HEK293 (cell line): ENCODE data around the gene PSD2.

Source experiments
- SCRT1 ChIP-seq: fragments of 450-650 bp; formaldehyde crosslinking; IDR thresholded peaks from 2 replicates; pipeline ENCODE4 v1.5.1; 2016; ENCODE audit warnings: missing biosample characterization, missing genetic modification characterization, borderline replicate concordance
- SP2 ChIP-seq: fragments of 450-650 bp; formaldehyde crosslinking; IDR thresholded peaks from 2 replicates; pipeline ENCODE4 v1.5.1; 2016; ENCODE audit warnings: missing biosample characterization, missing genetic modification characterization
- ZBTB1 ChIP-seq: fragments of 450-650 bp; formaldehyde crosslinking; IDR thresholded peaks from 2 replicates; pipeline ENCODE4 v1.5.1; 2016; ENCODE audit warnings: missing biosample characterization, missing genetic modification characterization
- ZBTB21 ChIP-seq: fragments of 450-650 bp; formaldehyde crosslinking; IDR thresholded peaks from 2 replicates; pipeline ENCODE4 v1.5.1; 2017; ENCODE audit warnings: missing biosample characterization, missing genetic modification characterization
- ZBTB26 ChIP-seq: fragments of 450-650 bp; formaldehyde crosslinking; optimal IDR thresholded peaks from 2 replicates; pipeline ENCODE3; 2016; ENCODE audit warnings: missing biosample characterization, mild to moderate bottlenecking, missing genetic modification characterization
- ZBTB8A ChIP-seq: fragments of 450-650 bp; formaldehyde crosslinking; IDR thresholded peaks from 2 replicates; pipeline ENCODE4 v1.5.1; 2016; ENCODE audit warnings: missing biosample characterization, missing genetic modification characterization
- ZNF138 ChIP-seq: fragments of 450-650 bp; formaldehyde crosslinking; IDR thresholded peaks from 2 replicates; pipeline ENCODE4 v1.5.1; 2016; ENCODE audit warnings: missing biosample characterization, missing genetic modification characterization, borderline replicate concordance
- ZNF274 ChIP-seq, 2 experiments: fragments of 200-500 bp in 1 of 2; fragments of 450-650 bp in 1 of 2; sonication (Bioruptor generic) in 1 of 2; formaldehyde crosslinking in 1 of 2; IDR thresholded peaks; 2 replicates each; pipeline versions ENCODE4 v1.5.1 to v1.6.1; 2014 to 2016; ENCODE audit warnings: borderline replicate concordance in 1 of 2, inconsistent platforms in 1 of 2, low read length in 1 of 2, missing biosample characterization in 1 of 2, missing genetic modification characterization in 1 of 2
- ZNF324 ChIP-seq: fragments of 450-650 bp; formaldehyde crosslinking; IDR thresholded peaks from 2 replicates; pipeline ENCODE4 v1.5.1; 2016; ENCODE audit warnings: missing biosample characterization, missing genetic modification characterization
- ZNF335 ChIP-seq: fragments of 450-650 bp; formaldehyde crosslinking; conservative IDR thresholded peaks from 2 replicates; pipeline ENCODE4 v1.5.1; 2016; ENCODE audit warnings: missing biosample characterization, missing genetic modification characterization
- TF ChIP-seq, protein P1 (sequence below): fragments of 450-650 bp; formaldehyde crosslinking; IDR thresholded peaks from 2 replicates; pipeline ENCODE4 v1.5.1; 2016; ENCODE audit warnings: missing biosample characterization, missing genetic modification characterization
- TF ChIP-seq, protein P2 (sequence below): fragments of 450-650 bp; IDR thresholded peaks from 2 replicates; pipeline ENCODE4 v1.5.1; 2018; ENCODE audit warnings: missing biosample characterization, missing genetic modification characterization
- TF ChIP-seq, protein P3 (sequence below): fragments of 450-650 bp; formaldehyde crosslinking; IDR thresholded peaks from 2 replicates; pipeline ENCODE4 v1.5.1; 2017; ENCODE audit warnings: missing biosample characterization, mild to moderate bottlenecking, missing genetic modification characterization, moderate library complexity

DNA sequence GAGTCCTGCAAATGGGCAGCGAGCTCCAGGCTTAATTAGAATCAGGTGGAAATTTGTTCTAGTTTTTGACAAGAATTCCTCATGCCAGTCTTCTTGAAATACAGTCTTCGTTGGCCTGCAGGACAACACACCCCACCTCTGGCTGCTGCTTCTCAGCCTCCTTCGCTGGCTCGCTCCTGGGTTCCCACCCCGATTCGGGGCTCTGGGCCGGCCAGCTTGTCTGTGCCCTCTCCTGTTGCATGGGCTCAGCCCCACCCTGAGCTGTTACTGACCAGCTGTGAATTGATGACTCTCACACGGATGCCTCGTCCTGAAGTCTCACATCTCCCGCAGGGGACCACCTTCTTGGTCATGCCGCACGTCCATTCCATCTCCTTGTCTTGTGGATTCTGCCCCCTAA lies 21.0 kb downstream of the PSD2 start:
- TF ChIP-seq, protein P1, sequence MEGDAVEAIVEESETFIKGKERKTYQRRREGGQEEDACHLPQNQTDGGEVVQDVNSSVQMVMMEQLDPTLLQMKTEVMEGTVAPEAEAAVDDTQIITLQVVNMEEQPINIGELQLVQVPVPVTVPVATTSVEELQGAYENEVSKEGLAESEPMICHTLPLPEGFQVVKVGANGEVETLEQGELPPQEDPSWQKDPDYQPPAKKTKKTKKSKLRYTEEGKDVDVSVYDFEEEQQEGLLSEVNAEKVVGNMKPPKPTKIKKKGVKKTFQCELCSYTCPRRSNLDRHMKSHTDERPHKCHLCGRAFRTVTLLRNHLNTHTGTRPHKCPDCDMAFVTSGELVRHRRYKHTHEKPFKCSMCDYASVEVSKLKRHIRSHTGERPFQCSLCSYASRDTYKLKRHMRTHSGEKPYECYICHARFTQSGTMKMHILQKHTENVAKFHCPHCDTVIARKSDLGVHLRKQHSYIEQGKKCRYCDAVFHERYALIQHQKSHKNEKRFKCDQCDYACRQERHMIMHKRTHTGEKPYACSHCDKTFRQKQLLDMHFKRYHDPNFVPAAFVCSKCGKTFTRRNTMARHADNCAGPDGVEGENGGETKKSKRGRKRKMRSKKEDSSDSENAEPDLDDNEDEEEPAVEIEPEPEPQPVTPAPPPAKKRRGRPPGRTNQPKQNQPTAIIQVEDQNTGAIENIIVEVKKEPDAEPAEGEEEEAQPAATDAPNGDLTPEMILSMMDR (tag by site-specific recombination) = no peak
- TF ChIP-seq ZNF138 (no peak), ZNF335 (tag by site-specific recombination) (no peak), SCRT1 (tag by site-specific recombination) (no peak), ZBTB21 (no peak), ZBTB1 (tag by site-specific recombination) (no peak), SP2 (tag by site-specific recombination) (no peak), ZNF274 (IDR thresholded peaks at IDR 0.05; ENCODE audit: low read length) (no peak), ZNF274 (tag by site-specific recombination; IDR thresholded peaks at IDR 0.05; ENCODE audit: borderline replicate concordance) (no peak), ZNF324 (tag by site-specific recombination) (no peak), ZBTB8A (tag by site-specific recombination) (no peak), ZBTB26 (no peak)
- TF ChIP-seq, protein P2, sequence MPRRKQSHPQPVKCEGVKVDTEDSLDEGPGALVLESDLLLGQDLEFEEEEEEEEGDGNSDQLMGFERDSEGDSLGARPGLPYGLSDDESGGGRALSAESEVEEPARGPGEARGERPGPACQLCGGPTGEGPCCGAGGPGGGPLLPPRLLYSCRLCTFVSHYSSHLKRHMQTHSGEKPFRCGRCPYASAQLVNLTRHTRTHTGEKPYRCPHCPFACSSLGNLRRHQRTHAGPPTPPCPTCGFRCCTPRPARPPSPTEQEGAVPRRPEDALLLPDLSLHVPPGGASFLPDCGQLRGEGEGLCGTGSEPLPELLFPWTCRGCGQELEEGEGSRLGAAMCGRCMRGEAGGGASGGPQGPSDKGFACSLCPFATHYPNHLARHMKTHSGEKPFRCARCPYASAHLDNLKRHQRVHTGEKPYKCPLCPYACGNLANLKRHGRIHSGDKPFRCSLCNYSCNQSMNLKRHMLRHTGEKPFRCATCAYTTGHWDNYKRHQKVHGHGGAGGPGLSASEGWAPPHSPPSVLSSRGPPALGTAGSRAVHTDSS (tag by site-specific recombination) = no peak
- TF ChIP-seq, protein P3, sequence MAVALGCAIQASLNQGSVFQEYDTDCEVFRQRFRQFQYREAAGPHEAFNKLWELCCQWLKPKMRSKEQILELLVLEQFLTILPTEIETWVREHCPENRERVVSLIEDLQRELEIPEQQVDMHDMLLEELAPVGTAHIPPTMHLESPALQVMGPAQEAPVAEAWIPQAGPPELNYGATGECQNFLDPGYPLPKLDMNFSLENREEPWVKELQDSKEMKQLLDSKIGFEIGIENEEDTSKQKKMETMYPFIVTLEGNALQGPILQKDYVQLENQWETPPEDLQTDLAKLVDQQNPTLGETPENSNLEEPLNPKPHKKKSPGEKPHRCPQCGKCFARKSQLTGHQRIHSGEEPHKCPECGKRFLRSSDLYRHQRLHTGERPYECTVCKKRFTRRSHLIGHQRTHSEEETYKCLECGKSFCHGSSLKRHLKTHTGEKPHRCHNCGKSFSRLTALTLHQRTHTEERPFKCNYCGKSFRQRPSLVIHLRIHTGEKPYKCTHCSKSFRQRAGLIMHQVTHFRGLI (tag by site-specific recombination) = no peak
